HG03565 (cell line): ENCODE data around the gene NUP50.

Source experiments
- ATAC-seq: cut with Tn5 transposase; IDR thresholded peaks from one replicate; pipeline ENCODE4 v1.9.1; 2021; ENCODE audit warnings: mild to moderate bottlenecking, moderate library complexity; ENCODE audit not compliant: unreplicated experiment

NUP50 gene

DNA sequence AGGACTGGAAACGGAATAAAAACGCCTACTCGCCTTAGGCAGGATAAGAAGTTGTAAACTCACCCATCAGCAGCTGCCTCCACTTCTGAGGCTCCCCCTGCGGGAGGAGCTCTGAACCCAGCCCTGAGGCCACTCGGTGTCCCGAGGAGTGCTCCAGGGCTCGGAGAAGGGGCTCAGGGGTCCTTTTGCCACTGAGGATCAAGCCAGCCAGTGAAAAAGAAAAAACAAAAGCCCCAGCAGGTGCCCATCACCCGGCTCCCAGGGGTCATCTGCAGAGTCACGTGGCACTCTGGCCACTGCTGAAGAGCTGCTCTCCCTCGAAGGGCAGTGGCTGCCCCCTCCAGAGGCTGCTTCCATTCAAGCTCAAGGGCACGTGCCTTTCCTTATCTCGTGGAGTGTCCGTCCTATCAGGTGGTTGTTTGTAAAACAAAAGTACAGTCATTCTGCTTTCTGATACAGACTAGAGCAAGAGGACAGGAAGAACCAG, 29.0 kb downstream of the NUP50 start:
- ATAC-seq: no peak

DNA sequence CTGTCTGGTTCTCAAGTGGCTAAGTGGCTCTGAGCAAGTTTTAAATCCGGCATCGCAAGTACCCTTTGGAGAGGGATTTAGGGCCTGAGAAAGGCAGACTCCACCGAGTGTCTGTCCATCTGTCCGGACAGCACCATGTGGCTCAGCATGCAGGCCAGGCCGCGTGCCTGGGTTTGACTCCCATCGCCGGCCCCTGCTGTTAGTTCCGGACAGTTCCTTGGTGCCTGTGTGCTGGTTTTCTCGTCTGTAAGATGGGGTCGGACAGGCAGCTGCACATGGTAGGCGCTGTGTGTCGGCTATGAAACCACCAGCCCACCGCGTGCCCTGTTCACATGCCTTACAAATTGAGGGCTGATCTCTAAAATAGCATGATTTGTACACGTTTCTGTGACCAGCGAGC, 31.0 kb downstream of the NUP50 start:
- no peak for ATAC-seq

DNA sequence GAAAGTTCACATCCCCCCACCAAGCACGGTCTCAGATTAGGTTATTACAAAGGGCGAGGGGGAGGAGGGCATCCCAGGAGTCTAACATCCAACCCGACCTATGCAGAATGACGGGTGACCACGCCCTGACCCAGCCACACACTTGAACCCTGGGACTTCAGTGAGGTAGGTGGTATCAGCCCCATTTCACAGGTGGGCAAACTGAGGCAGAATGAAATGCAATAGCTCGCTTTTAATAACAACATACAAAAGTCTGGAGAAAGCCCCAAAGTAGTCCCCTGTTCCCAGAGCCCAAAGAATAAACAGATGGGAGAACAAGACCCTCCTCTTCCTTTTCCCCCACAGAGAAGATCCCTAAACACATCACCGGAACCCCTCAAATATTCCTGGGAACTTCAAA, 31.9 kb downstream of the NUP50 start:
- ATAC-seq: no peak

DNA sequence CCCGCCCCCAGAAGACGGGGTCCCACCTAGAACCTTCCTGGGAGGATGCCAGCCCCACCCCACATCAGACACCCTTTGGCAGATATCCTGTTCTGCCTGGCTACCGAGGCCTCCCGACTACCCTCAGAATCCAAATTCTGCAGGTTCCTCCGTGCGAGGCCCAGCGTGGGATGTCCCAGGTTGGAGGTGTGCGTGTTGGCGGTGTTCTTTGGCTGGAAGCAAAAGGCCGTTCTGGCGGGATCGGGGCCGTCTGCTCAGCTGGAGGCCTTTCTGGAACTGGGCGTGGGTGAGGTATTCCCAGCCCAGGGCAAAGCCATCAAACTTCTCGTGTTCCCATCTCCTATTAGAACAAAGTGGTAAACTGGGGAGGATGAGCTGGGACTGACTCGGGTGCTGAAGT, 32.6 kb downstream of the NUP50 start:
- no peak for ATAC-seq

DNA sequence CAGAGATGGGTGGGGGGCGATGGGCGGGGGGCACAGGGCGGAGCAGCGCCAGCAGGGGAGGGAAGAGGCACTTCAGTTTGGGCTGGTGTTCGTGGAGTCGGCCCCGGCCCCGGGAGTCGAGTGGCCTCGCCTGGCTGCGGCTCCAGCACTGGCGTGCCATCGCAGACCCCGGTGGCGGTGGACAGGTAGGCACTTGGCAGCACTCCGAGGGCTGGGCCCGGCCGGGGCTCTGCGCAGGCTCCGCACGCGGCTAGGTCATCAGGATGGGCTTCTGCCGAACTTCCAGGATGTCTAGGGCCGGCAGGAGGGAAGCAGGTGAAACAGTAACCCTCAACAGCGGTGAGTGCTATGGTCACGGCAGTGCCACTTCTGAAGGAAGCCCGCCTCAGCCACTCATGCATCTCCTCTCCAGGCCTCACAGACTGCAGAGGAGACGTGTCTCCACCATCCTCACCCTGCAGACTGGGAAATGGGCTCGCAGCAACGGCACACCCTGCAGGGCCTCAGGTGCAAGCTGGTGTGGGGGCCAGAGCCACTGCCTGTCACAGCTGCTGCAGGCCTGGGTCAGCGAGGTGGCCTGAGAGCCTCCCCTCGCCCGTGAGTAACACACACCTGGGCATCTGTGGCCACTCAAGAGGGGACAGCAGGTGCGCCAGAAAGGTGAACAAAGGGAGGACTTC, 33.3 kb downstream of the NUP50 start:
- ATAC-seq: no peak

DNA sequence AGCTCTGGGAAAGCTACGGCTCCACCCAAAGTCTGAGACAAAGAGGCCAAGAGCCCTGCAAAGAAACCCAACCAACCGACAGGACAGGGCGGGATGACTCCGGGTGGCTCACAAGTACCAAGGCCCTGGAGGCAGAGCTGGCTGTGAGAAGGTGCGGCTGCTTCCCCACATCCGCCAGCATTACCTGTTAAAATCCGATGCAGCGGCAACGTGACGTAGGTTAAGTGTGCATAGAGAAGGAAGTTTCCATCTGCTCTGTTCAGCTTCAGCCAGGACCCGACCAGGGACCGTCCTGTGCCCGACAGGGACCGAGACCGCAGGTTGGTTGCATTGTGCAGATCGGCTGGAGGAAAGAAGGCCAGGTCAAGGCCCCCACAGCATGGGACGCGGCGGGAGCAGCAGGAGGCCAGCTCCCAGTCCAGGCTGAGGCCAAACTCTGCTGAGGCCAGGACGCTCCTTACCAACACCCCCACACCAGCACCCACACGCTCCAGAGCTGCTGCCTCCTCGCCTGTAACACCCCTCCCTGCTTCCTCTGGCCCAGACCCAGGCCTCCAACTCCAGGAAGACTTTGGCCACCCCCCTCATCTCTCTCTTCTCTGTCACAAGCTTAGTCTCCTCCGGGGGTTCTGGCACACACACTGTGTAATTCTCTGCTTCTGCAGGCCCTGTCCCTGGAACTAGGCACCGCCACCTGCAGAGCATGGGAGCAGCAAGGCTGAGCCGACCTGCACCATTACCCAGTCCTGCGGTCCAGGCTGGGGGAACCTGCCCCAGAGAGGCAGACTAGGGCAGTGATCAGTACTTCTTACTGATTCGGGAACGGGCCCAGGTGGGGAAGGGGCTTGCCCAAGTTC, 34.1 kb downstream of the NUP50 start:
- no peak for ATAC-seq

DNA sequence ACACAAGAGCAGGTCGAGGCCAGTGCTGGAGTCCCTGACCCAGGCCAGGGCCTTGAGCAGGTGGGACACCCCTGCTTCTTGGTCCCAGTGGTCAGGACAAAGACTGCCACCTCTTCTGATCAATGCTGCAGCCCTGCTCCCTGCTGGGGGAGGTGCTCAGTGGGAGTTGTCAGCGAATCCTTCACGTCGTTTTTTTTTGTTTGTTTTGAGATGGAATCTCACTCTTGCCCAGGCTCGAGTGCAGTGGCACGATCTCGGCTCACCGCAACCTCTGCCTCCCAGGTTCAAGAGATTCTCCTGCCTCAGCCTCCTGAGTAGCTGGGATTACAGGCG, 34.7 kb downstream of the NUP50 start:
- no peak for ATAC-seq

DNA sequence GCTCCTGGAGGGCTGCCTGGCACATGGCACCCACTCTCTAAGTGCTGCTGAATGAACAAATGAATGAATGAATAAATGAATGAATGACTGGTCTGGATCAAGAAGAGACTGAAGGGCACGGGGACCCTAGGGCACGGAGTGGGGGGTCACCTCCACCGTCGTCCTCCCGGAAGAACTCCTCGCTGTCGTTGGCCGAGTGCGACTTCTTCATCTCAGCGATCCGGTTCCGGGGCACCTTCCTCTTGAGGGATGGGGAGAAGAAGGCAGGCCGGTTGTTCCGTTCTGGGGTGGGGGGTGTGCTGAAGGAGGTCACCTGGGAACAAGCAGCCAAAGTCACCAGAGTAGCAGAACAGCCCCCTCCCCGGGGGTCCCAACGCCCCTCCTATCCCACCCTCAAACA, 36.0 kb downstream of the NUP50 start:
- no peak for ATAC-seq

DNA sequence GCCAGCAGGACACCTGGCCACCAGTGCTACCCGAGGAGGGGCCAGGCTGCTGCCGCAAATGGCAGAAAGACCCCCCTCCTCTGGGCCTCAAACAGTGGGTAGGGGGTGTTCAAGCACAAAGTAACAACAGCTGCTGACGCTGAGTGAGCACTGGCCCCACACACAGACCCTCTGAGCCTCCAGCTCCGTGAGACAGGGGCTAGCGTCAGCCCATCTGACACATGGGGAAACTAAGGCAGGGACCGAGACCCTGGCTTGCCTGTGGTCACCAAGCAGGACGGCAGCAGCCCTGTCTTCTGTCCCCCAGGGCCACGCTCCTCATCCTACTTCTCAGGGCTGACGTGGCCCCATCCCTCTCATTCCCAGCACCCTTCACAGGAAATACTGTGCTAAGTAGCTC, 36.5 kb downstream of the NUP50 start:
- ATAC-seq: no peak

DNA sequence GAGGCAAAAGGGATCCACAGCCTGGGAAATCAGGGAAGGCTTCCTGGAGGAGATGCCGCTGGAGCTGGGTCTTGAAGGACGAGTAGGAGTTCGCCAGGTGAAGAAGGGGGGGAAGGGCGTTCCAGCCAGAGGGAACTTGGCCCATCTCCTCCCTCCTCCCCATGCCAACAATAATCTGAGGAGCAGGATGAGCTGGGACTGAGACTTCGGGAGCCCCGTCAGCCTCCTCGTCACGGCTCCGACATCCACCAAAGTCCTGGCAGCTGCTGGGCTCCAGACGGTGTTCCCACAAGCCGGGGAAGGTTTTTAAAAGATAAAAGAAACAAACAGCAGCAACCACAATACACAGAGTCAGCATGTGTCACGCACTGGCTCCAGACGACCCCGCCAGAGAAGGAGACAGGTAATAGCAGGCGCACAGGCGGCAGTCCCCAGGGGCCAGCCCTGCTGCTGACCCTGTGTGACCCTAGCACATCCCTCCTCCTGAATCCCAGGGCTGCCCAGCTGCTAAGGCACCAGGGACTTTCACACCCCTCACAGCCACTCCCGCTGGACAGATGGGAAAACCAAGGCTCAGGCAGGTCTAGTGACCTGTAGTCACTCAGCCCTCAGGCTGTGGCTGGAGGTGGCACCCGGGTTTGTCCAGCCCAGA, 37.3 kb downstream of the NUP50 start:
- ATAC-seq: no peak

DNA sequence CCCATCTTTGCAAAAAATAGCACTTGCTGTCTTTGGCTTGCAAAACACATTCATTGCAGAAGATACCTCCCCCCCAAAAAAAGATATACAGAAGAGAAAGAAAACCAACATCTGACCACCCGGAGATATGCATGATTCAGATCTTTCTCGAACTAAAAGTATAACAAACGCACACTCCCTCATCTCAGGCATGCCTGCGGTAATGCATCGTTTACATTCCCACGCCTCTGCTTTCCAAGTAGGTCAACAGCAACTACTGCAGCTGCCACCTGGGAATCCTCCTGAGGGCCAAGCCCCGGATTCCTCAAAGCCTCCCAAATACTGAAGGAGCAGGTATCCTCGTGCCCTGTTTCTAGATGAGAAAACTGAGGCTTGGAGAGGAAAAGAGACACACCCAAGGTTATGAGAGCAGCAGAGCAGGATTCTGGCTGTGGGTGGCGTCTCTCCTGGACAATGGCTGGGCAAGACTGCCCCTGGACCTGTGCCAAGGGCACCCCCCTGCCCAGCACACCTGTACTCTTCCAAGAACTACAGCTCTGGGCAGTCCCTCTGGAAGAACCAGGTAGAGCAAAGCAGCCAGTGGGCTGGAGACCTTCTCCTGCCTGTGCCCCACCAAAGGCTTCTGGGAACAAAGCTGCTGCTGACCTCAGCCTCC, 38.1 kb downstream of the NUP50 start:
- ATAC-seq: no peak

DNA sequence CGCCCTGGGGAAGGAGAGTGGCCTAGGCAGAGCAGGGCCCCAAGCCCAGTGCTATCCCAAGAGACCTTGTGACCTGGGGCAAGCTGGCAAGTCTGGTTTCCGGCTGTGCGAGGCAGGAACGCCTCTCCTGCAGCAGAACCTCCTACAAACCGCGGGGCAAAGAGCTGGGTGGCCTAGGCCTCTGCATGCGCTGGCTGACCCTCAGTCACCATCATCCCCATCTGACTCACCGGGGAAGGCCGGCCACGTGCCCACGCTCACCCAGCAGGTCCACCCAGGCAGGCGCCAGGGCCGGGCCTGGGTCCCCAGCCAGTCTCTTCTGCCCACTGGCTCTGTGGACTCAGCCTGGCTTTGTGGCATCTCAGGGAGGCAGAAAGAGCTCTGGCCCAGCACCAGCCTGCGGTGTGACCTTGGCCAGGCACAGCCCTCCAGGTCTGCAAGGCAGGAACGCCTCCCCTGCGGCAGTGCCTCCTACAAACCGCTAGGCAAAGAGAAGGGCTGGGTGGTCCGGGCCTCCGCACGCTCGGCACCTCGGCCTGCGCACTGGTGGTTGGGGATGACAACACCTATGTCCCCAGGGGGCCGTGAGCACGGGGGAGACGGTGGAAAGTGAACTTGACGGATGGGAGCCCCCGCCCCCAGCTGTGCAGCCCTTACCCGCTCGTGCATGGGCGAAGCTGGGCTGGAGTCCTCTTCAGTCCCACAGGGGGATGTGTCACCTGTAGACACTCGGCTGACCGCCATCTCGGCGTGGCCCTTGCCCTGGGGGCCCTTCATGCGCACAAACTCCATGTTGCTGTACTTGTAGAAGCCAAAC, 38.8 kb downstream of the NUP50 start:
- no peak for ATAC-seq

DNA sequence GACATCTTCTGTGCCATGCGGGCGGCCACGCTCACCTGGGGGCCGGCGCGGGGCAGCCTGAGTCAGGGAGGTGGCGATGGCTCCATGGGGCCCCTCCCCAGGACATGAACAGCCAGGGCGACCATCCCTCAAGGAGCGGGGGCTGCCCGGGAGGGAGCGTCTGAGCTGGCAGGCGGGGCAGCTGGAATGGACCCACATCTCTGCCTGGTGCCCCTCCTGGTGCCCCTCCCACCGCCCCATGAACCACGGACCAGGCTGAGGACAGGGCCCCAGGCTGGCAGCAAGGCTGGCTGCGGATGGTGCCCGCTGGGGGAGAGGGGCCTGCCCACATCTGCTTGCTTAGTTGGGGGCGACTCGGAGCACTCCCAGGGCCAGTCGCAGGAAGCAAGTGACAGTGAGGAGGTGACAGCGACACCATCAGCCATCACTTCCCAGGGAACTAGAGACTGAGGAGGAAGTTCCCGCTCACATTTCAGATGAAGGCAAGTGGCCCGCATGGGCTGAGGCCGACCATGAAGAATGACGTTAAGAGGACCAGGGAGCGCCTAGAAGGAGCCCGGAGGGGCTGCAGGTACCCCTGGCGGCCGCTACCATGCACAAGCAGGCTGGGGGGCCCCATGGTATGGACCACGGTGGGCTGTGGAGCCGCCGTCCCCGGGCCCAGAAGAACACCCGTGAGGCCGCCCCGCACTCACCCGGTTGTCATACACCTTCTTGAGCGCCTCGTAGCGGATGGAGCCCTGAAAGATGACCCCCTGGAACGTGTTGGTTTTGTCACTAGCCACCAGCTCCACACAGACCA, 39.6 kb downstream of the NUP50 start:
- ATAC-seq: no peak

DNA sequence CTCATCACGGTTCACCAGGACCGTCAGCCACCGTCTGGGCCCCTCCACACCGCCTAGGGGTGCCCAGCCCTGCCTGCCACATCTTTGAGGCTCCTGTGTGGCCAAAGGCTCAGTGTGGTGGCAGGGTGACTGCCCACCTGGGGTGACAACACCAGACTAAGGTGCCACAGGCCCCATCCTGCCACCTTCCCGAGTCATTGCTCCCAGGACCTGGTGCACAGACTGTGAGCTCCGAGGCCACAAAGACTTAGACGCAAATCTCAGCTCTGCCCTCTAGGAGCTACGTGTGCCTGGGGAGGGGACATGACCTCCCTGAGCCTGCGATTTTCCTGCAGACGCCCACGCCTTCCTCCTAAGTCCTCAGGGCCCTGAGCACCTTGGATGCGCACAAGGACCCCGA, 40.5 kb downstream of the NUP50 start:
- ATAC-seq: no peak

DNA sequence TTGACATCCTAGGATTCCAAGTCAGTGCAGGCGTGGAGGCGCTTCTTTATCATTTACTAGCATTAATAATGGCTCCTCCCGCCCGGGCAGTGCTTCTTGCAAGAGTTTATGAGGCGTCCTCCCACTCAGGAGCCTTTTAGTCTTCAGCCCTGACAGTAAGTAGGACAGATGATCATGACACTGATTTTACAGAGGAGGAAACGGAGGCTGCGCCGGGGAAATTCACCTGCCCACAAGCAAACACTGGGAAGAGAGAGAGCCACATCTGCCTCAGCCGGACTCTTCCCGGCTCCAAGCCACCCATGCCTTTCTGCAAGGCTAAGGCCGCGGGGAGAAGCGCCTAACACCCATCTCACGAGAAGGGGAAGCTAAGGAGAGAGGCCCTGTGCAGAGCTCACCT, 41.1 kb downstream of the NUP50 start:
- no peak for ATAC-seq

DNA sequence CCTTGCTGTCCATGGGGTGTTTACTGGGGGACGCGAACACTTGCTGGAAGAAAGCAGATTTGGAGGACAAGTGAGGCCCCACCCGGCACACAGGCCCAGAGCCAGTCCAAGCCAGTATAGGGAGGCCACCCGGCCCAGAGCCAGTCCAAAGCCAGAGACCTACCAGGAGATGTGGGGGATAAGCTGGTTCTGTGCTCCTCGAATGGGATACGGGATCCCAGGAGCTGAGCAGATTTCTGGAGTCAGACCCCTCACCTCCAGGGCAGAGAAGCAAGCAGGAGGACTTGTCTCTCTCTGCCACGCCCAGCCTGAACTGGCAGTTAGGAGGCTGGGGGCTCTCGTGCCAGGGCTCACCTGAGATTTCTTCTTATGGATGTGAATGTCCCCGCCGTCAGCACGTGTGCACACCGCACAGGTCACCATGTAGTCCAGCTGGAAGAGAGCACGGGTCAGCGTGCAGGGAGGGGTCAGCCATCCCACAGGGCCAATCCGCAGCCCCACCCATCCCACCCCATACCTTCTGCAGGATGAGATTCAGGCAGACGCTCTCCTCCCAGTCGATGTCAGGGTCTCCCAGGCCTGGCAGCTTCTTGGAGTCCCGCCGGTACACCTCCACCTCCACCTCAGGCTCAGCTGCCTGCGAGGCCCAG, 41.7 kb downstream of the NUP50 start:
- no peak for ATAC-seq

DNA sequence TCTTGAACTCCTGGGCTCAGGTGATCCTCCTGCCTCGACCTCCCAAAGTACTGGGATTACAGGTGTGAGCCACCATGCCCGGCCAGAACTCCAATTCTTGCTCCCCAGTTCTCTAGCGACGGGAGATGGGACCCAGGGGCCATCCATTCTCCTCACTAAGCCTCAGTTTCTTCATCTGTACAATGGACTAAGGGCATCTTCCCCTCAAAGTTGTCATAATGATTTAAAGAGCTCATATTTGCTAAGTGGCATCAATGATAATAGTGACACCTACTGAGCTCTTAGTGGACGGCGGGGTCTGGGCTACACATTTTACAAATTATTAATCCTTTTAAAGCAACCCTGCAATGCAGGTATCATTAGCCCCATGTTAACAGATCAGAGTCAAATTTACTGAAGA, 42.5 kb downstream of the NUP50 start:
- ATAC-seq: no peak

DNA sequence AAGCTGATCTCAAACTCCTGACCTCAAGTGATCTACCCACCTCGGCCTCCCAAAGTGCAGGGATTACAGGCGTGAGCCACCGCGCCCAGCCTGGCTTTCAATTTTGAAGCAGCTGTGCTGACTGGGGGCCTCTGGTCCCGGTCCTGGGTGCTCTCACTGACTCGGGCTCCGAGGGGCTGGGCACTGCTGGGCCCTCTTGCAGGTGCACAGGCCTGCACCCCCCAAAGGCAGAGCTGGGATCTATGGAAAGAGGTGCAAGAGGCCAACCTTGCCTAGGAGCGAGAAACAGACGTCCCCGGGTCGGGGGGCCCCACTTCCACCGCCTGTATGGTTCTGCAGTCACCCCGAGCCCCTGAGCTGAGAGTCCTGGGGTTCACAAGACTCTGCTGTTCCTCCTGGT, 43.8 kb downstream of the NUP50 start:
- no peak for ATAC-seq

DNA sequence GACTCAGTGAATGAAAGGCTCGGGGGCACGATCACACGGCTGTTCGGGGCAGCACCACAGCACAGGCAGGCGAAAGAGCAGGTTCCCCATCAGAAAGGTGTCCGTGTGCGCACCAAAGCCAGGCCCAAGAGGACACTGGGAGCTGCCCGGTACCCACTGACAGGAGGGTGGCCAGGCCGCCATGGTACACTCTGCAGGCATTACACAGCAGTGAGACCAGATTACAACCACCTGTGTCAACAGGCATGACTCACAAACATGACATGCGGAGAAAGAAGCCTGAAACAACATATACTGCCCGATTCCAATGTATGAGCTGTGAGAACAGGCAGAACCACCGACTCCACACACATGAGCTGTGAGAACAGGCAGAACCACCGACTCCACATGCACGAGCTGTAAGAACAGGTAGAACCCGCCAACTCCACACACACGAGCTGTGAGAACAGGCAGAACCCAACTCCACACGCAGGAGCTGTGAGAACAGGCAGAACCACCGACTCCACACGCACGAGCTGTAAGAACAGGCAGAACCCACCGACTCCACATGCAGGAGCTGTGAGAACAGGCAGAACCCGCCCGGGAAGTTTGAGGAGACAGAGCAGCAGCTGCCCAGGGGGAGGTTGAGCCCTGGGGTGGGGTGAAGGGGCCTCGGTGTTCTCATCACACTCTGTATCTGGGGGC, 44.4 kb downstream of the NUP50 start:
- no peak for ATAC-seq
